Measurements from ENCODE around the gene ANKIB1. TPM values are rescaled to one million over a fixed set of nuclear protein-coding genes. Genes with fewer than 3 reads are reported as not detected.

Gene ANKIB1
- total RNA-seq, 1 donor from 2014 or later: 48.0 TPM

DNA sequence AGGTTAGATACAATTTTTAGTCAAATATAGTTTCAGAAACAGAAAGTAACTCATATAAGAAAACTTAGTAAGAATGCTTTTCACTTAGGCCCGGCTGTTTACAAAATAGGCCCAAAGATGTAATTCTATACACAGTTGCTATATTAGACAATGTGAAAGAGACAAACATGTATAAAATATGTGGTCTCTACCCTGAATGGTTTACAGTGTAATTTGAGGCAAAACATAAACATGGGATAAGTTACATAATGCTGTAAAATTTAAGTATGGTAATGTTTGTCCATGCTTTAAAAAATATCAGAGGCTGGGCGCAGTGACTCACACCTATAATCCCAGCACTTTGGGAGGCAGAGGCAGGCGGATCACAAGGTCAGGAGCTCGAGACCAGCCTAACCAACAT lies 18.8 kb upstream of the ANKIB1 start:
- Histone ChIP-seq H3K4me1 (no peaks in the 10 kb centered on the region), H3K36me3 (peaks cover 97% of the 10 kb centered on the region), H3K9me3 (no peaks in the 10 kb centered on the region), H3K27me3 (ENCODE audit: low read depth) (no peaks in the 10 kb centered on the region), H3K27ac (no peak overlapping the region), H3K4me3 (no peak overlapping the region)
- TF ChIP-seq CTCF (IDR thresholded peaks at IDR 0.05): no peak
- ATAC-seq (no peak), DNase-seq (no peak)
- intact Hi-C loops (cut with DNase I): no loop called here

- intact Hi-C loops (cut with DNase I): no loop called here
- no peak for DNase-seq
- H3K36me3 ChIP-seq: peaks cover 96% of the 10 kb centered on the region
- H3K4me1 ChIP-seq: no peaks in the 10 kb centered on the region
- H3K4me3 ChIP-seq: no peak overlapping the region
- H3K27ac ChIP-seq: no peak overlapping the region
- TF ChIP-seq CTCF (IDR thresholded peaks at IDR 0.05): no peak
- no peaks in the 10 kb centered on the region for H3K27me3 ChIP-seq (ENCODE audit: low read depth)
- no peaks in the 10 kb centered on the region for H3K9me3 ChIP-seq
- no peak for ATAC-seq
Measured at GRCh38 chr7:92228100-92228499, 17.7 kb upstream of the ANKIB1 start.

DNA sequence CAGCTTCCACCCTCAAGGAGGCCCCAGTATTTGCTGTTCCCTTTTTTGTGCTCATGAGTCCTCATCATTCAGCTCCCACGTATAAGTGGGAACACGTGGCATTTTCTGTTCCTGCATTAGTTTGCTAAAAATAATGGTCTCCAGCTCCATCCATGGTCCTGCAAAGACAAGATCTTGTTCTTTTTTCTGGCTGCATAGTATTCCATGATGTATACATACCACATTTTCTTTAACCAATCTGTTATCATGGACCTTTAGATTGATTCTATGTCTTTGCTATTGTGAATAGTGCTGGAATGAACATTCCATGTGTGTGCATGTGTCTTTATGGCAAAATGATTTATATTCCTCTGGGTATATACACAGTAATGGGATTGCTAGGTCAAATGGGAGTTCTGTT lies 17.0 kb upstream of the ANKIB1 start:
- no peak for ATAC-seq
- intact Hi-C loops (cut with DNase I): no loop called here
- no peaks in the 10 kb centered on the region for H3K4me1 ChIP-seq
- TF ChIP-seq CTCF (IDR thresholded peaks at IDR 0.05): no peak
- no peak overlapping the region for H3K4me3 ChIP-seq
- H3K27me3 ChIP-seq (ENCODE audit: low read depth): no peaks in the 10 kb centered on the region
- no peak for DNase-seq
- H3K36me3 ChIP-seq: peaks cover 96% of the 10 kb centered on the region
- no peaks in the 10 kb centered on the region for H3K9me3 ChIP-seq
- H3K27ac ChIP-seq: no peak overlapping the region

DNA sequence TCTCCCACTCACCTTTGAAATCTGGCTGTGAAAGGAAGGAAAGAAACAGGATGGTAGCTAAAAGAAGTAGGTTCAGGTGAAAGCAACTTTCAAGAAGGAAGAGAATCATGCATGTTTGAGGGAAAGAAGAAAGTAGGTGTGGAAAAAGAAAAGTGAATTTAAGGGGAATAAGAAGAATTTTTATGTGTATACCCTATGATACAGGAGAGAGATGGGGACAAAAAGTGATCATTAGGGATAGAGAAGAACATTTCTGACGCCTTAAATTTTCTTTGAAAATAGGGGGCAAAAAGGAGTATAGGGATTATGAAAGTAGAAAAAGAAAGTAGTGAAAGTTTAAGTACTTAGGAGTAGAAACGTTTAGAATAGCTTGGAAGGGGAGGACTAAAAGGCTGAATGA lies 15.2 kb upstream of the ANKIB1 start:
- DNase-seq (no peak), ATAC-seq (no peak)
- intact Hi-C loops (cut with DNase I): no loop called here
- no peaks in the 10 kb centered on the region for H3K9me3 ChIP-seq
- H3K36me3 ChIP-seq: peaks cover 96% of the 10 kb centered on the region
- H3K27me3 ChIP-seq (ENCODE audit: low read depth): no peaks in the 10 kb centered on the region
- no peaks in the 10 kb centered on the region for H3K4me1 ChIP-seq
- H3K27ac ChIP-seq: no peak overlapping the region
- TF ChIP-seq CTCF (IDR thresholded peaks at IDR 0.05): no peak
- no peak overlapping the region for H3K4me3 ChIP-seq

- no peak overlapping the region for H3K27ac ChIP-seq
- no peaks in the 10 kb centered on the region for H3K27me3 ChIP-seq (ENCODE audit: low read depth)
- no peaks in the 10 kb centered on the region for H3K9me3 ChIP-seq
- DNase-seq (no peak), ATAC-seq (no peak)
- H3K4me1 ChIP-seq: peaks cover 39% of the 10 kb centered on the region
- H3K36me3 ChIP-seq: peaks cover 44% of the 10 kb centered on the region
- H3K4me3 ChIP-seq: no peak overlapping the region
- no peak for TF ChIP-seq CTCF (IDR thresholded peaks at IDR 0.05)
- intact Hi-C loops (cut with DNase I): no loop called here
Measured at GRCh38 chr7:92242972-92243371, 2.8 kb upstream of the ANKIB1 start.
